GM21825 (cell line): ENCODE results near the gene ZNF827.
A peak's percentile ranks its signal among the peaks of the same experiment; 100 is the strongest.

Experiments
- ATAC-seq: cut with Tn5 transposase; IDR thresholded peaks from one replicate; pipeline ENCODE4 v1.9.1; 2021; ENCODE audit warnings: mild to moderate bottlenecking, moderate library complexity; ENCODE audit not compliant: unreplicated experiment

The ZNF827 gene

GRCh38 chr4:145895056-145895455 lies 43.6 kb downstream of the ZNF827 start:
- ATAC-seq: no peak

- no peak for ATAC-seq
These were observed 46.7 kb downstream of the ZNF827 start for GRCh38 chr4:145891958-145892357.

GRCh38 chr4:145890689-145891088 lies 47.9 kb downstream of the ZNF827 start:
- ATAC-seq: no peak

- no peak for ATAC-seq
These were observed 50.2 kb downstream of the ZNF827 start for GRCh38 chr4:145888393-145888792.

GRCh38 chr4:145887241-145887991 lies 51.2 kb downstream of the ZNF827 start:
- peak; percentile 46 for ATAC-seq

- ATAC-seq: no peak
These were observed 51.8 kb downstream of the ZNF827 start for GRCh38 chr4:145886871-145887240.

- ATAC-seq: no peak
These were observed 53.0 kb downstream of the ZNF827 start for GRCh38 chr4:145885666-145886065.

- ATAC-seq: no peak
These were observed 53.8 kb downstream of the ZNF827 start for GRCh38 chr4:145884775-145885174.

GRCh38 chr4:145883101-145883694 lies 55.4 kb downstream of the ZNF827 start:
- ATAC-seq: no peak

GRCh38 chr4:145882604-145883003 lies 56.0 kb downstream of the ZNF827 start:
- ATAC-seq: no peak

GRCh38 chr4:145881989-145882388 lies 56.6 kb downstream of the ZNF827 start:
- peak; percentile 76 for ATAC-seq

GRCh38 chr4:145881576-145881975 lies 57.0 kb downstream of the ZNF827 start:
- ATAC-seq: peak; percentile 49

GRCh38 chr4:145880355-145880960 lies 58.2 kb downstream of the ZNF827 start:
- no peak for ATAC-seq

GRCh38 chr4:145879598-145879997 lies 59.0 kb downstream of the ZNF827 start:
- ATAC-seq: no peak

GRCh38 chr4:145878501-145879435 lies 59.9 kb downstream of the ZNF827 start:
- no peak for ATAC-seq

- ATAC-seq: no peak
These were observed 62.0 kb downstream of the ZNF827 start for GRCh38 chr4:145876531-145877180.

GRCh38 chr4:145873901-145874300 lies 64.7 kb downstream of the ZNF827 start:
- ATAC-seq: no peak

- ATAC-seq: no peak
These were observed 67.4 kb downstream of the ZNF827 start for GRCh38 chr4:145871209-145871608.

GRCh38 chr4:145870155-145871020 lies 68.2 kb downstream of the ZNF827 start:
- no peak for ATAC-seq
